Measurements from ENCODE around the gene DPP8.
"Not testable (repeated sequence)": the region's sequence is repeated elsewhere in the genome, so short reads cannot be mapped to it uniquely, and the experiment has no call there.

DPP8 gene

GRCh38 chr15:65516997-65517865 lies at the start of gene DPP8:
Gene DPP8, minus strand, starts transcription at chr15:65517689. Its CDS starts 5,136 bp downstream, at chr15:65512553.
- DNase-seq = peak; percentile 96

GRCh38 chr15:65561934-65562333 lies 44.4 kb upstream of the DPP8 start:
- no peak for DNase-seq

- no peak for DNase-seq
Observed at GRCh38 chr15:65559941-65560340, 42.5 kb upstream of the DPP8 start.

GRCh38 chr15:65558997-65559760 lies 41.7 kb upstream of the DPP8 start:
- no peak for DNase-seq

GRCh38 chr15:65558336-65558735 lies 40.8 kb upstream of the DPP8 start:
- no peak for DNase-seq

GRCh38 chr15:65556622-65557021 lies 39.1 kb upstream of the DPP8 start:
- no peak for DNase-seq

GRCh38 chr15:65553691-65554090 lies 36.2 kb upstream of the DPP8 start:
- DNase-seq = no peak

GRCh38 chr15:65552851-65553250 lies 35.4 kb upstream of the DPP8 start:
- not testable (repeated sequence) for DNase-seq

GRCh38 chr15:65551183-65551582 lies 33.7 kb upstream of the DPP8 start:
- no peak for DNase-seq

- DNase-seq = no peak
Observed at GRCh38 chr15:65550681-65551098, 33.2 kb upstream of the DPP8 start.

GRCh38 chr15:65549288-65549687 lies 31.8 kb upstream of the DPP8 start:
- not testable (repeated sequence) for DNase-seq

- DNase-seq = no peak
Observed at GRCh38 chr15:65547841-65548240, 30.4 kb upstream of the DPP8 start.

GRCh38 chr15:65541231-65541820 lies 23.8 kb upstream of the DPP8 start:
- no peak for DNase-seq

GRCh38 chr15:65540314-65540713 lies 22.8 kb upstream of the DPP8 start:
- no peak for DNase-seq

GRCh38 chr15:65535192-65535591 lies 17.7 kb upstream of the DPP8 start:
- DNase-seq = no peak

- no peak for DNase-seq
Observed at GRCh38 chr15:65533057-65533756, 15.7 kb upstream of the DPP8 start.

GRCh38 chr15:65532738-65533051 lies 15.2 kb upstream of the DPP8 start:
- DNase-seq = no peak

GRCh38 chr15:65530318-65531111 lies 13.0 kb upstream of the DPP8 start, which contains the start of gene HACD3:
Gene HACD3, plus strand, starts transcription at chr15:65530463. Its CDS starts 169 bp downstream, at chr15:65530632.
- peak; percentile 90 for DNase-seq

- DNase-seq = no peak
Observed at GRCh38 chr15:65529762-65530317, 12.4 kb upstream of the DPP8 start.

GRCh38 chr15:65528461-65529060 lies 11.1 kb upstream of the DPP8 start:
- no peak for DNase-seq

- no peak for DNase-seq
Observed at GRCh38 chr15:65525622-65526021, 8.1 kb upstream of the DPP8 start.

Measured in stimulated activated CD4-positive, alpha-beta T cell treated with anti-CD3 and anti-CD28 coated beads, Interleukin-4, amount 100 ng/mL, for 24 hours (primary cell).